HG02885 (cell line): ENCODE measurements around the gene FIBP.
A peak's percentile ranks its signal among the peaks of the same experiment; 100 is the strongest.

Source experiments
- ATAC-seq: cut with Tn5 transposase; IDR thresholded peaks from one replicate; pipeline ENCODE4 v1.9.1; 2021; ENCODE audit warnings: mild to moderate bottlenecking; ENCODE audit not compliant: unreplicated experiment, poor library complexity

Gene FIBP

DNA sequence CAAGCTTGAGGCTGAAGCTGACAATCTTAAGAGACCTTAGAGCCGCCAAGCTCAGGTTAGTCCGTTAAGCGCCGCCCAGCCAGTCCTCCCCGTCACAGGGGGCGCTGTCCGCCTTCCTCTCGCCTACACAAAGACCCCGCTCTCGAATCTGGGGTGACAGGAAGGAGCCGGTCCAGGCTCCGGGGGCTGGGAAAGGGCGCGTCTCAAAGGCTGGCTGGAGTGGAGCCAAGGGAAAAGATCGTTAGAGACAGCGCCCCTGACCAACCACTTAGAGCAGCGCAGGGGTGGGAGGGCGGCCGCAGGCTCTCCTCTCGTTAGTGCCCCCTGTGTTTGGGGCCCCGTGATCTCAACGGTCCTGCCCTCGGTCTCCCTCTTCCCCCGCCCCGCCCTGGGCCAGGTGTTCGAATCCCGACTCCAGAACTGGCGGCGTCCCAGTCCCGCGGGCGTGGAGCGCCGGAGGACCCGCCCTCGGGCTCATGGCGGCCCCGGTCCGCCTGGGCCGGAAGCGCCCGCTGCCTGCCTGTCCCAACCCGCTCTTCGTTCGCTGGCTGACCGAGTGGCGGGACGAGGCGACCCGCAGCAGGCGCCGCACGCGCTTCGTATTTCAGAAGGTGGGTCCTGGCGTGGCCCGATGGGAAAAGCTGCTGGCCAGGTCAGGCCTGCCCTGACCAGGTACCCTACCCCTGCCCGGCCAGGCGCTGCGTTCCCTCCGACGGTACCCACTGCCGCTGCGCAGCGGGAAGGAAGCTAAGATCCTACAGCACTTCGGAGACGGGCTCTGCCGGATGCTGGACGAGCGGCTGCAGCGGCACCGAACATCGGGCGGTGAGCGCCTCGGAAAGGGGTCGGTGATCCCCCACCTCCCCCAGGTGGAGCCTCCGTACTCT, 27.8 kb downstream of the FIBP start, which contains the start of gene MUS81:
MUS81 (plus strand) TSS at position 156 of the 887 bp plus-strand sequence; CDS start at position 477, 321 bp downstream.
- ATAC-seq, result peak; percentile 29

DNA sequence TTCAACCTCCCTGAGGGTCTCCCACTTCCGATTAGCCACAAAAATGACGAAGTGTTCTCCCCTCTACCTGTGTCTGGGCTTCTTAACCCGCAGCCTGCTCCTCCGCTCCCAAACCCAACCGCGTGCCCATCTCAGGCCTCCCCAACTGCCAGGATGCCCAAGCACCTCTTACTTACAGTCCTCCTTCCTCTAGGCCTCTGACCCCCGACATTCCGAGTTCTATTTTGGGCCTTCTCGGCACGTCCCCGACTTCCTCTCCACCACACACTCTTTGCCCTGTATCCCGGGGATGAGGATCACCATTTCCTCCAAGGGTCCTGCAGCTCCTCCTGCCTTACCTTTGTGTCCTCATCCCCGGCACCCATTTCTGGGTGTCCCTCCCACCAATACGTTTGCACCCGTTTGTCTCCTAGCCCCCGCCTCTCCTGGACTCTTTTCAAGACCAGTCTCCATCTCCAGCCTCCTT, 28.4 kb downstream of the FIBP start:
- ATAC-seq, result no peak

DNA sequence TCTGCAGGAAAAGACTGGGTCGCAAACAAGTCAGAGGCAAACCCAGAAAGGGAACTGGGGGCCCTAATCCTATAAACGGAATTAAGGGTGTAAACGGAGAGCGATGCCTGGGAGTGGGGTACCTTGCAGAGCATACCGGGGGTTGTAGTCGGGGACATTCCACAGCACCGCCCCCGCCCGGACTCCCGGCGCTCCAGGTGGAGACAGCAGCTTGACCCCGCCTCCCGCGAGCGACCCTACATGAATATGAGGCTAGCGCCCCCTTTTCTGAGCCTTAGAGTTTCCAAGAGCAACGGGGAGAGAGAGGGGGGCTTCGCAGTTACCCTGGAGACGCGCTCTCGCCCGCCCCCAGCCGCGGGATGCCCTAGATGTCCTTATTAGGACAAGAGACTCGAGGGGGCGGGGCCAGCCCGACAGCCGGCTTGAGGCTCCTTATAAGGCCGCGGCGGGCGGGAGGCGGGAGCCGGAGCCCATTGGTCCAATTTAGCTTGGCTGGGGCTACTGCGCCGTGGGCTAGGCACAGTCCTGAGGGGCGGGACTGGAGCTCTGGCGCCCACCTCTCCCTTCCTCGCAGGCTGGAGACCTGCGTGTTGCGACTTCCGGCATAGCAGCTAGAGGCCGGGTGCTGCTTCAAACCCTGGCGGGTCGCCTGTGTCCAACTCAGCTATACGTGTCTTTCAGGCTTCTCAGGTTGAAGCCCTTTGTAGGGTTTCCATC, 29.0 kb downstream of the FIBP start:
- ATAC-seq, result peak; percentile 61

DNA sequence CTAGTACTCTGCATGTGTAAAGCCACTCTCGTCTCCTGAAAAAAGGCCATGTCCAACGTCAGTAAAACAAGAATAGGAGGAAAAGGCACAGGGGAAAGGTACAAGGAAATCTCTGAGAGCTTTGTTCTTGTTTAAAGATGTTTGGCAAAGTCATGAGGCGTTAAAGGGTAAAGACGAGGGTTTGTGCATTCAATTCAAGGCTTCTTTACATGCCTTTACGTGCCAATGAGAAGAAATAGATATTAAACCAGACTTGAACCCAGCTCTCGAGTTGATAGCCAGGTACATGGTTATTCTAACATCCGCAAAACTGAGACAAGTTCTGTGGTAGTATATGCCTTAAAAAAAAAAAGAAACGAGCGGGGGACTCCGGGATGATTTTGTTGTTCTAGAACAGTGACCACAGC, 29.6 kb downstream of the FIBP start:
- ATAC-seq, result no peak

DNA sequence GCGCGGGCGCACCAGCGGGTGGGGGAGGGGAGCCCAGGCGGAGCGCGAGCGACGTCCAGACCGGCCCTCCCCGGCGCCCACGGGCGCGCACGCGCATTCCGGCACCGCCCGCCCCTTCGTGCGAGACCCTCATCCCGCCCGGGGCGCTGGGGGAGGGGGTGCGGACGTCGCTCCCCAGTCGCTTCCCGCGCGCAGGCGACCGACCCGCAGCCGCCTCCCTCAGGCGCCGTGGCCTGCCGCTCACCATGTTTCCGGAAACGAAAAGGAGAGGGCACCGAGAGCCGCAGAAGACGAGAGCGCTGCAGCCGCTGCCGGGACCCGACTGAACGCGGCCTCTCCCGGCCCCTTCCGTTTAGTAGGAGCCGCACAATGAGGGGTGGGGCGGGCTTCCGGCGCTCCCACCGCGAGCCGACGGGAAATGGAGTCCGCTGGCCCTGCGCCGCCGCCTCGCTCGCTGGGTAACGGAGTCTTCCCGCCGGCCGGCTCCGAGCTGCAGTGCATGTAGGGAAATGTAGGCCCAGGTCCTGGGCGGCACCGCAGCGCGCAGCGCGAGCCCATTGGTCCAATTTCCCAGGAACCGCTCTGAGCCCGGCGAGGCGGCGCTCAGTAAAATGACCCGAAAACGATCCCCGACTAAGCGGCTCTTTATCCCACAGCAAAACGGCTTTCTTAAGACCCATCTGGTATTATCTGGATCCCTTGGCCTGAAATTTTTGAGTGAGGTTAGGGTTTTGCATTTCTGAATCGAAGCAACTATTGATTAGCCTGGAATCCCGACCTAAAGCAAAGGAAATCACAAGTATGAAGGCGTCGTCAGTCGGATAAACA, 30.2 kb downstream of the FIBP start, which contains the start of gene CFL1:
CFL1 (minus strand) TSS at position 328 of the 828 bp plus-strand sequence; CDS start at position 247, 81 bp downstream.
- ATAC-seq, result peak; percentile 48

DNA sequence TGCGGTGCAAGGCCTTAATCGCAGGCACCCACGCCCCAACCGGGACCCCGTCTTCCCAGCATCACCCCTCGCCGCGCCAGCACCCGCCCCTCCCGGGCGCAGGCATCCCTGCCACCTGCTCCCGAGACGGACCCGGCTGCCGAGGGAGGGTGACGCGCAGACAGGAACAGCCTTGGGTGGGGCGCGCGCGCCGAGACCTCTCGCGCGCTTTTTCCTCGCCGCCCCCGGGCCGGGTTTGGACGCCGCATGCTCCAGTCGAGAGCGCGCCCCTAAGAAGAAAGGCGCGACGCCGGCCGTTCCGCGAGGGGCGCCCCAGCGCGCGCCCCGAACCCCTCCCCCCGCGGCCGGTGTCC, 30.8 kb downstream of the FIBP start:
- peak; percentile 2 for ATAC-seq

GRCh38 chr11:65856689-65857499, 31.4 kb downstream of the FIBP start:
- ATAC-seq, result peak; percentile 31

GRCh38 chr11:65855927-65856363, 32.3 kb downstream of the FIBP start:
- no peak for ATAC-seq

- ATAC-seq, result no peak
Observed at GRCh38 chr11:65854852-65855837, 33.1 kb downstream of the FIBP start.

GRCh38 chr11:65854161-65854592, 34.1 kb downstream of the FIBP start:
- ATAC-seq, result no peak

DNA sequence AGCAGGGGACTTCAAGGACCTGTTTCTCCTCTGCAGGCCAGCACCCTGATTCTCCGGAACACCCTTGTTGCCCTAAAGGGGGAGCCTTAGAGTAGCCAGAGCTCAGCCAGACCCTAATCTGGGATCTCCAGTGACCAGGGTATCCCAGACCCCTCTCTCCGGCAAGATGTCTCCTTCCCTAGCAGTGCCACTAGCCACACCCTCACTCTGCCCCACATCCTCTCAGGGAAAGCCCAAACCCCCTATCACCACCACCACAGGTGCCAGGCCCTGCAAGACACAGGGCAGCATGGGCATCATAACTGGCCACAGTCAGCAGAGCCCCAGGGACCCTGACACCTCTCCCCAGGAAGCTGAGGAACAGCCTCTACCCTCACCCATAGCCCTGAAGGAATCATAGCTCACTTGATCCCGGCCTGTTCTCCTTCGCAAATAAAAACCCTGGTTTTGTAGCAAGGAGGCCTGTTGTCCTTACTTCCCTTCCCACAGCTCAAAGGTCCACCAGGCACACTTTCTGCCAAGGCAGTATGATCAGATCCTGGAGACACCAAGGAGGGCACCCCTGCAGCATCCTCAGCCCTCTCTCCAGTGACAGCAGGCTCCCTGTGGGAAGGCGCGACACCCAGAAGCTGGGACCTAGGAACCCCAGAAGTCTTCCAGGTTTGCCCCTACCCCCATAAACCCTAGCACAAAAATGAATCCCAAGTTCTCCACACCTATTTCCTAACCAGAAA, 34.9 kb downstream of the FIBP start:
- no peak for ATAC-seq

DNA sequence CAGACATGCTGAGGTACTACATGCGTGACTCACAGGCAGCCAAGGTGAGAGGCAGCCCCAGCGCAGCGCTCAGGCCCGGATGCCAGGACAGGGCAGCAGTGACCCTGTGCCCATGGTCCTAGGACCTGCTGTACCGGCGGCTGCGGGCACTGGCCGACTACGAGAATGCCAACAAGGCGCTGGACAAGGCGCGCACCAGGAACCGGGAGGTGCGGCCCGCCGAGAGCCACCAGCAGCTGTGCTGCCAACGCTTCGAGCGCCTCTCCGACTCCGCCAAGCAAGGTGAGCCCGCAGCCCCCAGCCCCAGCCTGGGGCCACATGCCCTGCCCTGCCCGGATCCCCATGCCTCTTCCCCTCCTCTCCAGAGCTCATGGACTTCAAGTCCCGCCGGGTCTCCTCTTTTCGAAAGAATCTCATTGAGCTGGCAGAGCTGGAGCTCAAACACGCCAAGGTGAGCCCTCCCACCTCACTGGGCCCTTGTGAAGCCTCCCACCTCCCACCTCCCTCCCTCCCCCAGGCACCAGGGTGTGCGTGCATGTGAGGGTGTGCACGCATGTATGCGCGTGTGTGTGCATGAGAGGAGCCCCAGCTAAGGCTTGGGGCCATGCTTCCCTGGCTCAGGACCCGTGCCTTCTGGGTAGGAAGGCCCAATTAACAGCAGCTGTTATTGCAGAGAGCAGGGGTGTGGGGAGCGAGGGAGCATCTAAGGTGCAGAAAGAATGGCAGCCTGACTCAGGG, 35.6 kb downstream of the FIBP start:
- no peak for ATAC-seq

DNA sequence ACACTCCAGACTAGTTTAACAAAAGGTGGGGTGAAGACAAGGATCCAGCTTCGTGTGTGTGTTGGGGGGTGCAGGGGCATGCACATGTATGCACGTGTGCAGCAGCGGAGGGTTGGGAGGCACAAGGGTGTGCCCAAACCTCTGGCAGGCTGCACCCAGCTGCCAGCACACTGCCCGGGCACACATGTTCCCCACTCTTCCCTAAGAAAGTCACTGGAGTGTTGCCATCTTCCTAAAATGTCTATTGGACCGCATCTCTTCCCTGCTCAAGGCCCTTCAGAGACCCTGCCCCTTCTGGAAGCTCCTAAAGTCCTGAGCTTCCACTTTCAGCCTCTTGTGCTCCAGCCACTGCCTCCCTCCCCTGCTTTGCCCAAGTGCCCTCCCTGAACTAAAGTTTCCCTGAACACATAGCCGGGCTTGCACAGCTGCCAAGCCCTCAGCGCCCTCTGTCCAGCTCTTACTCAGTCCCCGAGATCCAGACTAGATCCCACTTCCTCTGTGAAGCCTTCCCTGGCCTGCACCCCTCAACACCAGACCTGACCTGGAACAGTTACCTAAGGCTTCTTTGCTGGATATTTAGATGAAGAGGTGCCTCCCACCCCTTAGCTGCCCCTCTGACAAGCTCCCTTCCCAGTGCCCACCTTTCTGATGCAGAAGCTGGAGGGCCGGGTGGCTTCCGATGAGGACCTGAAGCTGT, 36.3 kb downstream of the FIBP start:
- no peak for ATAC-seq

- ATAC-seq, result no peak
Observed at GRCh38 chr11:65851083-65851579, 37.1 kb downstream of the FIBP start.

GRCh38 chr11:65850217-65851082, 37.8 kb downstream of the FIBP start:
- ATAC-seq, result no peak
